ENCODE measurements around the gene CMC1.
"Not testable (repeated sequence)": the region's sequence is repeated elsewhere in the genome, so short reads cannot be mapped to it uniquely, and the experiment has no call there.

CMC1 gene

GRCh38 chr3:28232659-28233058 lies 8.8 kb upstream of the CMC1 start:
- H3K9me3 Mint-ChIP-seq: no peaks in the 10 kb centered on the region
- no peaks in the 10 kb centered on the region for H3K36me3 Mint-ChIP-seq
- H3K4me1 Mint-ChIP-seq: peaks cover 4% of the 10 kb centered on the region
- no peak overlapping the region for H3K4me3 Mint-ChIP-seq
- no peak overlapping the region for H3K27ac Mint-ChIP-seq
- H3K27me3 Mint-ChIP-seq: no peaks in the 10 kb centered on the region

- Mint-ChIP-seq H3K4me1 (peaks cover 10% of the 10 kb centered on the region), H3K4me3 (no peak overlapping the region), H3K27ac (no peak overlapping the region), H3K36me3 (no peaks in the 10 kb centered on the region), H3K9me3 (no peaks in the 10 kb centered on the region), H3K27me3 (no peaks in the 10 kb centered on the region)
These were observed 7.0 kb upstream of the CMC1 start for GRCh38 chr3:28234454-28234853.

GRCh38 chr3:28239108-28239507 lies 2.3 kb upstream of the CMC1 start:
- Mint-ChIP-seq H3K36me3 (peaks cover 3% of the 10 kb centered on the region), H3K4me1 (peaks cover 45% of the 10 kb centered on the region), H3K4me3 (no peak overlapping the region), H3K27ac (no peak overlapping the region), H3K27me3 (no peaks in the 10 kb centered on the region), H3K9me3 (peaks cover 4% of the 10 kb centered on the region)

GRCh38 chr3:28240441-28240840 lies 978 bp upstream of the CMC1 start:
- Mint-ChIP-seq H3K27ac (peak overlapping the region; percentile 20), H3K4me3 (peak overlapping the region; percentile 95), H3K4me1 (peaks cover 54% of the 10 kb centered on the region), H3K9me3 (peaks cover 4% of the 10 kb centered on the region), H3K27me3 (no peaks in the 10 kb centered on the region), H3K36me3 (peaks cover 3% of the 10 kb centered on the region)

GRCh38 chr3:28242519-28242918 lies 1.1 kb downstream of the CMC1 start:
- peak overlapping the region; percentile 95 for H3K4me3 Mint-ChIP-seq
- H3K27me3 Mint-ChIP-seq: no peaks in the 10 kb centered on the region
- peaks cover 4% of the 10 kb centered on the region for H3K9me3 Mint-ChIP-seq
- H3K27ac Mint-ChIP-seq: peak overlapping the region; percentile 77
- H3K4me1 Mint-ChIP-seq: peaks cover 70% of the 10 kb centered on the region
- peaks cover 3% of the 10 kb centered on the region for H3K36me3 Mint-ChIP-seq

GRCh38 chr3:28243424-28244106 lies 2.1 kb downstream of the CMC1 start:
- Mint-ChIP-seq H3K27ac (peak overlapping the region; percentile 2), H3K4me1 (peaks cover 80% of the 10 kb centered on the region), H3K9me3 (peaks cover 4% of the 10 kb centered on the region), H3K27me3 (no peaks in the 10 kb centered on the region), H3K4me3 (peak overlapping the region; percentile 16), H3K36me3 (peaks cover 3% of the 10 kb centered on the region)

GRCh38 chr3:28244491-28244890 lies 3.1 kb downstream of the CMC1 start:
- no peak overlapping the region for H3K27ac Mint-ChIP-seq
- H3K4me3 Mint-ChIP-seq: no peak overlapping the region
- H3K4me1 Mint-ChIP-seq: peaks cover 81% of the 10 kb centered on the region
- no peaks in the 10 kb centered on the region for H3K27me3 Mint-ChIP-seq
- peaks cover 3% of the 10 kb centered on the region for H3K36me3 Mint-ChIP-seq
- H3K9me3 Mint-ChIP-seq: peaks cover 4% of the 10 kb centered on the region

GRCh38 chr3:28247286-28247685 lies 5.9 kb downstream of the CMC1 start:
- H3K27ac Mint-ChIP-seq: peak overlapping the region; percentile 25
- peaks cover 82% of the 10 kb centered on the region for H3K4me1 Mint-ChIP-seq
- H3K4me3 Mint-ChIP-seq: no peak overlapping the region
- H3K36me3 Mint-ChIP-seq: peaks cover 8% of the 10 kb centered on the region
- H3K9me3 Mint-ChIP-seq: peaks cover 4% of the 10 kb centered on the region
- no peaks in the 10 kb centered on the region for H3K27me3 Mint-ChIP-seq

GRCh38 chr3:28250999-28251398 lies 9.6 kb downstream of the CMC1 start:
- Mint-ChIP-seq H3K36me3 (peaks cover 5% of the 10 kb centered on the region), H3K9me3 (no peaks in the 10 kb centered on the region), H3K4me1 (peaks cover 68% of the 10 kb centered on the region), H3K27me3 (no peaks in the 10 kb centered on the region), H3K4me3 (peak overlapping the region; percentile 19), H3K27ac (peak overlapping the region; percentile 10)

GRCh38 chr3:28252001-28252431 lies 10.6 kb downstream of the CMC1 start:
- Mint-ChIP-seq H3K27me3 (no peaks in the 10 kb centered on the region), H3K4me1 (peaks cover 63% of the 10 kb centered on the region), H3K36me3 (peaks cover 5% of the 10 kb centered on the region), H3K4me3 (no peak overlapping the region), H3K27ac (no peak overlapping the region), H3K9me3 (no peaks in the 10 kb centered on the region)

GRCh38 chr3:28253040-28253715 lies 11.8 kb downstream of the CMC1 start:
- Mint-ChIP-seq H3K27me3 (no peaks in the 10 kb centered on the region), H3K9me3 (no peaks in the 10 kb centered on the region), H3K36me3 (peaks cover 5% of the 10 kb centered on the region), H3K4me3 (no peak overlapping the region), H3K4me1 (peaks cover 51% of the 10 kb centered on the region), H3K27ac (peak overlapping the region; percentile 25)

GRCh38 chr3:28262001-28262400 lies 20.6 kb downstream of the CMC1 start:
- peaks cover 17% of the 10 kb centered on the region for H3K4me1 Mint-ChIP-seq
- no peak overlapping the region for H3K27ac Mint-ChIP-seq
- H3K27me3 Mint-ChIP-seq: no peaks in the 10 kb centered on the region

GRCh38 chr3:28265641-28266040 lies 24.2 kb downstream of the CMC1 start:
- no peaks in the 10 kb centered on the region for H3K9me3 Mint-ChIP-seq
- peaks cover 23% of the 10 kb centered on the region for H3K36me3 Mint-ChIP-seq
- no peak overlapping the region for H3K4me3 Mint-ChIP-seq
- peaks cover 14% of the 10 kb centered on the region for H3K4me1 Mint-ChIP-seq
- H3K27me3 Mint-ChIP-seq: no peaks in the 10 kb centered on the region
- H3K27ac Mint-ChIP-seq: no peak overlapping the region

More at GRCh38 chr3:28262001-28262400, 20.6 kb downstream of the CMC1 start:
- H3K4me3 Mint-ChIP-seq: no peak overlapping the region
- H3K9me3 Mint-ChIP-seq: no peaks in the 10 kb centered on the region
- peaks cover 9% of the 10 kb centered on the region for H3K36me3 Mint-ChIP-seq

GRCh38 chr3:28267984-28268849 lies 26.8 kb downstream of the CMC1 start:
- Mint-ChIP-seq H3K27ac (no peak overlapping the region), H3K4me1 (peaks cover 20% of the 10 kb centered on the region), H3K9me3 (peaks cover 6% of the 10 kb centered on the region), H3K36me3 (peaks cover 39% of the 10 kb centered on the region), H3K27me3 (no peaks in the 10 kb centered on the region), H3K4me3 (no peak overlapping the region)

- Mint-ChIP-seq H3K36me3 (peaks cover 41% of the 10 kb centered on the region), H3K4me1 (peaks cover 15% of the 10 kb centered on the region), H3K27ac (no peak overlapping the region), H3K27me3 (no peaks in the 10 kb centered on the region), H3K9me3 (peaks cover 13% of the 10 kb centered on the region), H3K4me3 (no peak overlapping the region)
These were observed 27.6 kb downstream of the CMC1 start for GRCh38 chr3:28268989-28269388.

- Mint-ChIP-seq H3K36me3 (peaks cover 44% of the 10 kb centered on the region), H3K4me1 (peaks cover 13% of the 10 kb centered on the region), H3K9me3 (peaks cover 13% of the 10 kb centered on the region)
- not testable (repeated sequence) for H3K4me3 Mint-ChIP-seq, H3K27ac Mint-ChIP-seq, H3K27me3 Mint-ChIP-seq
These were observed 28.5 kb downstream of the CMC1 start for GRCh38 chr3:28269884-28270283.
